Thymus (tissue), 11 donors: ENCODE measurements around the gene TGFBRAP1. TPM values are rescaled to one million over a fixed set of nuclear protein-coding genes. Genes with fewer than 3 reads are reported as not detected.

ENCODE experiments used
- DNase-seq, 9 donors: peaks; one replicate each; pipeline ENCODE4 v3.0.0-alpha.2; 2013; ENCODE audit warnings: low spot score in 9 of 9, low read depth in 6 of 9, missing footprints in 1 of 9
- H3K27ac ChIP-seq, 2 donors: one replicate each; pipeline ENCODE4 v1.5.1; 2013; ENCODE audit warnings: control low read depth in 1 of 2, low read depth in 1 of 2, low read length in 1 of 2, mild to moderate bottlenecking in 1 of 2, moderate library complexity in 1 of 2
- H3K27me3 ChIP-seq, 2 donors: one replicate each; pipeline ENCODE4 v1.5.1; 2013; ENCODE audit warnings: low read length in 1 of 2; ENCODE audit not compliant: control insufficient read depth in 2 of 2, insufficient read depth in 1 of 2
- H3K36me3 ChIP-seq, 2 donors: one replicate each; pipeline ENCODE4 v1.5.1; 2013; ENCODE audit warnings: low read length in 1 of 2, mild to moderate bottlenecking in 1 of 2, moderate library complexity in 1 of 2; ENCODE audit not compliant: control insufficient read depth in 2 of 2, insufficient read depth in 2 of 2
- H3K4me1 ChIP-seq, 2 donors: one replicate each; pipeline ENCODE4 v1.5.1; 2013; ENCODE audit warnings: low read length in 2 of 2; ENCODE audit not compliant: control insufficient read depth in 2 of 2, insufficient read depth in 2 of 2
- H3K4me3 ChIP-seq, 2 donors: one replicate each; pipeline ENCODE4 v1.5.1; 2013; ENCODE audit warnings: low read length in 2 of 2, control low read depth in 1 of 2, mild to moderate bottlenecking in 1 of 2
- H3K9me3 ChIP-seq, 2 donors: one replicate each; pipeline ENCODE4 v1.5.1; 2013; ENCODE audit warnings: low read length in 1 of 2, mild to moderate bottlenecking in 1 of 2; ENCODE audit not compliant: control insufficient read depth in 2 of 2, insufficient read depth in 1 of 2
- WGBS: extraction: QIAGEN DNeasy Blood & Tissue Kit; methylation state at CpG from one replicate; pipeline ENCODE4 v1.1.7; 2013; 5-methylcytosine and 5-hydroxymethylcytosine counted together
- polyA plus RNA-seq: library from polyadenylated mRNA; stranded (reverse); fragments of 200-250 nt; gene quantifications from one replicate; pipeline ENCODE4 v1.2.3, GENCODE V29; 2013
- total RNA-seq: library from RNA; stranded (reverse); fragments of 120-200 nt; gene quantifications from one replicate; pipeline ENCODE4 v1.2.4, GENCODE V29; 2013
- donor health status: healthy.

Gene TGFBRAP1
- total and polyA plus RNA-seq, 2 donors = 6.1 to 7.3 TPM

- no peak for DNase-seq
- no peak overlapping the region for H3K27ac ChIP-seq
- no peaks in the 10 kb centered on the region for H3K9me3 ChIP-seq
- H3K36me3 ChIP-seq = peaks cover 3 to 4% of the 10 kb centered on the region in 2 donors
- H3K4me3 ChIP-seq = no peak overlapping the region
- no peaks in the 10 kb centered on the region for H3K27me3 ChIP-seq
- peaks cover 0 to 18% of the 10 kb centered on the region in 2 donors for H3K4me1 ChIP-seq
- WGBS = 78% methylated on average over 4 of the region's 4 CpGs
These were observed 4.8 kb downstream of the TGFBRAP1 start for GRCh38 chr2:105324732-105325131.

GRCh38 chr2:105324101-105324500 lies 5.4 kb downstream of the TGFBRAP1 start:
- DNase-seq = no peak
- 46% methylated on average over 4 of the region's 4 CpGs for WGBS
- H3K4me1 ChIP-seq = peaks cover 0 to 17% of the 10 kb centered on the region in 2 donors
- H3K4me3 ChIP-seq = no peak overlapping the region
- no peak overlapping the region for H3K27ac ChIP-seq
- H3K9me3 ChIP-seq = no peaks in the 10 kb centered on the region
- no peaks in the 10 kb centered on the region for H3K27me3 ChIP-seq
- peaks cover 3 to 4% of the 10 kb centered on the region in 2 donors for H3K36me3 ChIP-seq

GRCh38 chr2:105323111-105323510 lies 6.4 kb downstream of the TGFBRAP1 start:
- H3K4me3 ChIP-seq = no peak overlapping the region
- peaks cover 0 to 7% of the 10 kb centered on the region in 2 donors for H3K4me1 ChIP-seq
- H3K9me3 ChIP-seq = no peaks in the 10 kb centered on the region
- H3K27ac ChIP-seq = no peak overlapping the region
- H3K27me3 ChIP-seq = no peaks in the 10 kb centered on the region
- H3K36me3 ChIP-seq = peaks cover 3 to 4% of the 10 kb centered on the region in 2 donors
- no peak for DNase-seq
- WGBS = 74% methylated on average over 5 of the region's 5 CpGs

DNA sequence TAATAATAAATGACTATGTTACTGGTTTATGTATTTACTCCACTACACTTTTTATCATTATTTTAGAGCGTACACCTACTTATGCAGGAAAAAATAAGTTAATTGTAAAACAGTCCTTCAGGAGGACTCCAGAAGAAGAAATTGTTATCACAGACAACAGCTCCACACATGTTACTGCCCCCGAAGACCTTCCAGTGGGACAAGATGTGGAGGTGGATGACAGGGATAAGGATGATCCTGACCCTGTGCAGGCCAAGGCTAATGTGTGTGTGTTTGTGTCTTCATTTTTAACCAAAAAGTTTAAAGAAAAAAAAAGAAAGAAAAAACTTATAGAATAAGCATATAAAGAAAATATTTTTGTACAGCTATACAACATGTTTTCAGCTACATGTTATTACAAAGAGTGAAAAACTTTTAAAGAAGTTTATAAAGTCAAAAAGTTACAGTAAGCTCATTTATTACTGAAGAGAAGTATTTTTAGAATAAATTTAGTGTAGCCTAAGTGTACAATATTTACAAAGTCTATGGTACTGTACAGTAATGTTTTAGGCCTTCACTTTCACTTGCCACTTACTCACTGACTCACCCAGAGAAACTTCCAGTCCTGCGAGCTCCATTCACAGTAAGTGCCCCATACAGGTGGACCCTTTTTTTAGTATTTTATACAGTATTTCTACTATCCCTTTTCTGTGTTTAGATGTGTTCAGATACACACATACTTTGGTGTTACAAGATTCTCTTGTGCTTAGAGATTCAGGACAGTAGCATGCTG lies 7.5 kb downstream of the TGFBRAP1 start:
- peaks cover 0 to 5% of the 10 kb centered on the region in 2 donors for H3K4me1 ChIP-seq
- no peaks in the 10 kb centered on the region for H3K27me3 ChIP-seq
- H3K36me3 ChIP-seq = peaks cover 3 to 4% of the 10 kb centered on the region in 2 donors
- WGBS = 98% methylated on average over 3 of the region's 3 CpGs
- no peak overlapping the region for H3K4me3 ChIP-seq
- no peak for DNase-seq
- no peaks in the 10 kb centered on the region for H3K9me3 ChIP-seq
- H3K27ac ChIP-seq = no peak overlapping the region

DNA sequence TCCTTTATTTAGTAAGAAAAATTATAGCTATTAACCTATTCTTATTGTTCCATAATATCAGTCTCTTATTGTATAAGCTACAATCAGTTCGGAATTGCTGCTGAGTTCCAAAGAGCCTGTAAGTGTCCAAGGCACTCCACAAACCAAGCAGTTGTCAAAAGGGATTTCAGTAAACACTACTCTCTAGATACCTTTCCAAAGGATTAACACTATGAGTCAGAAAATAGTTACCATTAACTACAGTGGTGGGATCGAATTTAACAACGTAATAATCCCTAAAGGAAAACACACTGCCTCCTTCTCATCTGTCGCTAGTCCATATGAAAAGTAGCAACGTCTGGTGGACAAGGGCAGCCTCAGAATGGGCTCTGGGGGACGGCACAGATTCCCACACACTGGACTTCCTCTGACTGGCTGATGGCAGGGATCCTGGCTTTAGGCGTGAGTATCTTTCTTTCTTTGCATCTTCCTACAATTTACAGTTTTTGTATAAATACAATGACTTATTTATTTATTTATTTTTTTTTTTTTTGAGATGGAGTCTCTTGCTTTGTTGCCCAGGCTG lies 8.8 kb downstream of the TGFBRAP1 start:
- Histone ChIP-seq H3K4me1 (peaks cover 0 to 5% of the 10 kb centered on the region in 2 donors), H3K4me3 (no peak overlapping the region), H3K27ac (no peak overlapping the region), H3K36me3 (peaks cover 3 to 4% of the 10 kb centered on the region in 2 donors), H3K27me3 (no peaks in the 10 kb centered on the region), H3K9me3 (no peaks in the 10 kb centered on the region)
- 82% methylated on average over 7 of the region's 7 CpGs for WGBS
- no peak for DNase-seq

GRCh38 chr2:105317937-105318336 lies 11.6 kb downstream of the TGFBRAP1 start:
- no peak for DNase-seq
- Histone ChIP-seq H3K4me3 (no peak overlapping the region), H3K36me3 (no peaks in the 10 kb centered on the region), H3K27ac (no peak overlapping the region), H3K27me3 (no peaks in the 10 kb centered on the region), H3K9me3 (no peaks in the 10 kb centered on the region), H3K4me1 (no peaks in the 10 kb centered on the region)
- 96% methylated on average over 3 of the region's 3 CpGs for WGBS

GRCh38 chr2:105315314-105315713 lies 14.2 kb downstream of the TGFBRAP1 start:
- Histone ChIP-seq H3K4me3 (no peak overlapping the region), H3K9me3 (no peaks in the 10 kb centered on the region), H3K27me3 (no peaks in the 10 kb centered on the region), H3K27ac (no peak overlapping the region), H3K4me1 (no peaks in the 10 kb centered on the region), H3K36me3 (no peaks in the 10 kb centered on the region)
- 97% methylated on average over 3 of the region's 3 CpGs for WGBS
- no peak for DNase-seq

- Histone ChIP-seq H3K4me1 (peaks cover 0 to 6% of the 10 kb centered on the region in 2 donors), H3K27ac (no peak overlapping the region), H3K9me3 (peaks cover 0 to 1% of the 10 kb centered on the region in 2 donors)
These were observed 15.7 kb downstream of the TGFBRAP1 start for GRCh38 chr2:105313877-105314276.

DNA sequence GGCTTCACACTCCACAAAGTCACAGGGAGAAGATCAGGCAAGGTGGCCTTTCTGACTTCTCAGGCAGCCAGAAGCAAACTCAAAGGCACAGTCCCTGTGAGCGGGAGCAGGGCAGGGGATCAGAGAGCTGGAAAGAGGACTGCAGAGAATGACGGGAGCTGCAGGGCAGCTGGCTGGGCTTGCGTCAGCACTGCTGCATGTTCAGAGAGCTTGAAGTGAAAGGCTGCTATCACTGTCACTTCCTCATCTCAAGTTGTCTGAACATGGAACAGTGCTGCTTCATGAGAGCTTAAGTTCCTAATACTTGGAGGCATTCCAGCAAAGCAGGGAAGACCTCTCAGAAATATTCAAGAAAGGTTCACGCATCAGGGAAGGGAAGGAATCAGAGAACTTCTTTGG lies 20.4 kb downstream of the TGFBRAP1 start:
- Histone ChIP-seq H3K9me3 (peaks cover 0 to 4% of the 10 kb centered on the region in 2 donors), H3K27ac (peak overlapping the region in 1 of 2 donors; percentile 14), H3K36me3 (peaks cover 14 to 17% of the 10 kb centered on the region in 2 donors), H3K4me1 (peaks cover 0 to 20% of the 10 kb centered on the region in 2 donors), H3K4me3 (no peak overlapping the region), H3K27me3 (no peaks in the 10 kb centered on the region)
- DNase-seq = peak in 1 of 9 donors; percentile 38
- 86% methylated on average over 4 of the region's 4 CpGs for WGBS

More at GRCh38 chr2:105313877-105314276, 15.7 kb downstream of the TGFBRAP1 start:
- no peak for DNase-seq
- Histone ChIP-seq H3K36me3 (no peaks in the 10 kb centered on the region), H3K27me3 (no peaks in the 10 kb centered on the region), H3K4me3 (no peak overlapping the region)
